Gastroesophageal sphincter (tissue), 3 donors: ENCODE results near the gene RFC2.
"Not testable (repeated sequence)": the region's sequence is repeated elsewhere in the genome, so short reads cannot be mapped to it uniquely, and the experiment has no call there.

Experiments used
- CTCF ChIP-seq, 4 experiments: fragments of 200-600 bp in 2 of 4; fragments of 450-650 bp in 2 of 4; sonication (generic) in 1 of 4; IDR thresholded peaks; one replicate each; pipeline ENCODE4 v1.5.1; 2017 to 2019; ENCODE audit warnings: antibody characterized with exemption in 4 of 4, mild to moderate bottlenecking in 2 of 4, moderate library complexity in 2 of 4
- POLR2A ChIP-seq, 2 donors: fragments of 450-650 bp; IDR thresholded peaks; one replicate each; pipeline ENCODE4 v1.6.1; 2017; ENCODE audit warnings: antibody characterized with exemption in 2 of 2, mild to moderate bottlenecking in 2 of 2, moderate library complexity in 1 of 2

- TF ChIP-seq CTCF, POLR2A (IDR thresholded peaks at IDR 0.05): not testable (repeated sequence)
Observed at GRCh38 chr7:74206052-74206451, 48.1 kb downstream of the RFC2 start.
